GM12872 (cell line): ENCODE data around the gene COL3A1.
A peak's percentile ranks its signal among the peaks of the same experiment; 100 is the strongest.

ENCODE experiments used
- CTCF ChIP-seq: IDR thresholded peaks from 3 replicates; pipeline ENCODE4 v1.5.1; 2011; ENCODE audit warnings: low read depth, mild to moderate bottlenecking, low read length, moderate library complexity; ENCODE audit not compliant: insufficient read depth

Gene COL3A1

DNA sequence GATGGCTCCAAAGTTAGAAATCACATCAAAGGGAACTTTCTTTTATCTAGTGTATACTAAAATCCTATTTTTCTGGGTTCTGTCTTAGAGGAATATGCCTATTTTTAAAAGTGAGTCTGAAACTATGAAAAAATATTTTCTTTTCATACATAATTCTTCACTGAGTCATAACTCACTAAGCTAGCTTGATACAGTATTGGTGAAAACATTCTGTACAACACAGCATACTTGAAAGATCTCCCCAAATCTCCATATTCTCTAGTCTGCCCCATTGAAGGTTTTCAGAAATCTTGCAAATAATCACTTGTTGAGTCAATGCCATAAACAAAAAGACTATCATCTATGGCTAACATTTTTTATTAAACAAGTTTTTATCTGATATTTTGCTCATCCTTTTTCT lies 44.5 kb downstream of the COL3A1 start:
- no peak for TF ChIP-seq CTCF

DNA sequence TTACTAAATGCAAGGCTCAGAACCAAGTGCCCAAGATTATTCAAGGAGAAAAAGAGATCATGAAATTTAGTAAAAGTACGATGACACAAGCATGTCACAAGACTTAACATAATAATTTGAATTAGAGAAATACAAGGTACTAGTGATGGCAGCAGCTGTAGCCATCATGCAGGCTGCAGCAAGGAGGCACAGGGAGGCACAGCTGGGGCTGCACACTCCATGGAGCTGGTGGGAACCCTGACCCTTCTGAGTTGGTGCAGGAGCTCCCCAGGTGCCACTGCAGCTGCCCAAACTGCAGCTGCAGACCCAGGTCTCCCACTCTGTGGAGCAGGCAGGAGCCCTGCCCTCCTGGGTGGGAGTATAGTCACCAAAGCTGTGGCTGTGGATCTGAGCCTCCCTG lies 46.0 kb downstream of the COL3A1 start:
- no peak for TF ChIP-seq CTCF

DNA sequence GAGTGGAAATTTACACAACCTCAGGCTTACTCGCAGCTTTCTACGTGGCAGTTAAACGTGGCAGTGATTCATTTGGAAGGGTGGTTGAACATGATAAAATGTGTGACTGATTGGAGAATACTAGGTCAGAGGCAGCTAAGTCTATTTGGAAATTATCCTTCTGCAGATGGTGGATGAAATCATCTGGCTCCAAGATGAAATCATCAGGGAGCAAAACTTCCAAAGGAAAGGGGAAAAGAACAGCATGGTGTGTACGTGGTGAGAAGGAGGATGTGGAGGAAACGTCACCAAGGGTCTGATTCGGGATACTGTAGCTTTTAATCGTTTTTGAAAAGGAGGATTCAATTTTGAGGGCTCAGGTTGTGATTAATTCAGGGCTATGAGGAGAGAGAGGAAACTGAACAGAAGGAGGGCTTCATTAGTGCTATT lies 47.9 kb downstream of the COL3A1 start:
- TF ChIP-seq CTCF, result no peak

DNA sequence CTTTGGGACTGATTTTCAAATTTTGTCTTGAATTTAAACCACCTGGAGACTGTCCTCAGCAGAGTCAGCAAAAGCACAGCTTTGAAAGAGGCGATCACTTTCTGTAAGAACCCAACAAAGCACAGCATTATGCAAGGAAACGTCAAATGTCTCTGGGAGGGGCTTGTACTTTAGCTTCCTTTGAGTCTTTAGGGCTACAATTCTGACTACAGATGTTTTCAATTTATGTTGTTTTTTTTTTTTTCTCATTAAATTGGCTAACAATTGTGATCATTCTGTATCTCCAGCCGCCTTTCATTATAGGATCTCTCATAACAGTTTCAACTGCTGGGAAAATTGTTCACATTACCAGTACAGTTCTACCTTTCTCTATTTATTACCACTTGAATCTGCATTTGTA lies 48.3 kb downstream of the COL3A1 start:
- TF ChIP-seq CTCF, result no peak

DNA sequence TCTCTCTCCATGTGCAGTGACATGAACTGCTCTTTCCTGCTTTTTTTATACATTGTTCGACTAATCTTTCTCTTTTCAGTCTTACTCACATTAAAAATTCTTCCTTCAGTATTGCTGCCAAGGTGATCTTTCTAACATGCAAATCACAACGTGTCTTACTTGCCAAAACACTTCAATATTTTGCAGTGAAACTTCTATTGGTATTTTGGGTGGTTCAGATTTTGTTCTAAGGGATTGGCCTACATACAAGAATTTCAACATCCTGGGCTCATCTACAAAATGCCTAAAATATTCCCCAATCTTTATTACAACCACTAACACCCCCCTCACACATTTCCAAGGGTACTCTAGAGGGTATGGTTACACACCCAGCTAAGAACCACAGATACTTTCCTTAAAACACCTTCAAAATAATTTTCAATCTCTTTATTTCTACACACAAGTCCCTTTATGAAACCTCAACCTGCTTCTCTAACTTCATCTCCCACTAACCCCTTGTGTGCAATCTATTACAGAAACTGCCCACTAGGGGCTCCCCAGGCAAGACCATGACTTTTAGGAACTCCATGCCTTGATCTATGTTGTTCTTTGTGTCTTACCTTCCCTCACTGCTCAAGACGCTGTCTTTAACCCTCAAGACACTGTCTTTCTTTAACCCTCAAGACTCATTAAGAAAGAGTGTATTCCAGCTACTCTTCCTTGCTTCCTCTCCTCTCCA lies 50.9 kb downstream of the COL3A1 start:
- peak; percentile 61 for TF ChIP-seq CTCF

DNA sequence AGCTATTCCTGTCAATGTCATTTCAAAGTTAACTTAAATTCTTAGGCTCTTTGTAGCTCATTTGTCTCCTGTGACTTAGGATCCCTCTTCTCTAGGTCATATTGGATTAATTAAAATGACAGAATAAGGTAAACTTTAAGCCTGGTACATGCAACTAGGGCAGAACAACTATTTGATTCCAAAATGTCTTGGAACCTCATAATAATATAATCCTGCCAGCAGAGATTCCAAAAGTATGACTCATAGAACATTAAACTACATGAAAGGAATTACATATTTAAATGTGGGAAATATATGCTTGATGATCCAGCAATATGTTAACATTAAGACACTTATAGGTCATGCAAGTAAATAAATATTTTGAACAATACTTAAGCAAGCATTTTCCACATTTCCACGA lies 63.3 kb downstream of the COL3A1 start:
- no peak for TF ChIP-seq CTCF

DNA sequence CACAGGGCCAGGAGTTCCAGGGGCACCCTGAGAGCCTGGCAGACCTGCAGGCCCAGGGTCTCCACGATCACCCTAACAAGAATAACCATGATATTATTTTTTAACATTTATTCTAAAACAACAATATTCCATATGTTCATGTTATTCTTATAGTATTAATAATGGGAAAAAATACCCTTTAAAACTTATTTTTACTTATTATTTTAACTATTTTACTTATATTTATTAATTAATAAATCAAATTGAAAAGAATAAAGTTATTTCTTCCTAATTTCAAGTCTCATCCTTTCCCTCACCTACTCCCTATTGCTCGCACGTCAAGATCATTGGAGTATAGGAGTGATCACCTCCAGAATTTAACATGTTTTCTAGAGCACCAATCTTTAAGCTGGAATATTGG lies 71.7 kb downstream of the COL3A1 start:
- no peak for TF ChIP-seq CTCF
